Posterior cingulate gyrus (tissue), 11 donors: Measurements from ENCODE around the gene ZNF280B.
"Not testable (repeated sequence)": the region's sequence is repeated elsewhere in the genome, so short reads cannot be mapped to it uniquely, and the experiment has no call there.

Experiments
- DNase-seq, 10 donors: peaks; one replicate each; pipeline versions ENCODE4 v3.0.0 to v3.0.0-alpha.2; 2020 to 2021; ENCODE audit warnings: mixed read lengths in 3 of 10
- intact Hi-C: fragments of 100-400 bp; cut with DNase I; formaldehyde crosslinking; loops from one replicate; pipeline ENCODE4 v1.15.1; 2023

The ZNF280B gene

GRCh38 chr22:22442928-22443709 lies 65.4 kb downstream of the ZNF280B start:
- intact Hi-C loops, result no loop called here
- no peak for DNase-seq

- DNase-seq, intact Hi-C loops: not testable (repeated sequence)
Measured at GRCh38 chr22:22441626-22442025, 66.9 kb downstream of the ZNF280B start.

- intact Hi-C loops, result no loop called here
- no peak for DNase-seq
Measured at GRCh38 chr22:22440188-22440587, 68.4 kb downstream of the ZNF280B start.
